HG02571 (cell line): Measurements from ENCODE around the gene ATP2B2.
A peak's percentile ranks its signal among the peaks of the same experiment; 100 is the strongest.

Experiments
- ATAC-seq: cut with Tn5 transposase; IDR thresholded peaks from one replicate; pipeline ENCODE4 v1.9.1; 2021; ENCODE audit warnings: mild to moderate bottlenecking, moderate library complexity; ENCODE audit not compliant: unreplicated experiment

ATP2B2 gene

GRCh38 chr3:10334459-10334858 lies 170.9 kb downstream of the ATP2B2 start:
- no peak for ATAC-seq

DNA sequence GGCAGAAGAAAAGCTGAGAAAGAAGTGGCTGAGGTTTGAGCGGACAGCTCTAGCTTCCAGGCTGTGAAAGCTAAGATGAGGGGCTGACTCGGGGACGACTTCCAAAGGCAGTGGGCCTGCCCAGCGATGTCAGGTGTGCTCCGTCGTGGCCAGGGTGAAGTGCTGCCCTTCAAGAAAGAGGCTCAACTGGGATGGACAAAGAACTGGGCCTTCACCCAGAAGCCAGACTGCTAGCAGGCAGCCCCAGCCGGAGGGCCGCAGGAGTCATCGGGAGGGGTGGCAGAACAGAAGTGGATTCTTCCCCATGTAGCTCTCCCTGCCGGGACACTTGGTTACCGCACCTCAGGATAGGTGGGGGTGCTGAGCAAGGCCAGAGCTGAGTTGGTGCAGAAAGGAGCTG lies 171.3 kb downstream of the ATP2B2 start:
- ATAC-seq: no peak

DNA sequence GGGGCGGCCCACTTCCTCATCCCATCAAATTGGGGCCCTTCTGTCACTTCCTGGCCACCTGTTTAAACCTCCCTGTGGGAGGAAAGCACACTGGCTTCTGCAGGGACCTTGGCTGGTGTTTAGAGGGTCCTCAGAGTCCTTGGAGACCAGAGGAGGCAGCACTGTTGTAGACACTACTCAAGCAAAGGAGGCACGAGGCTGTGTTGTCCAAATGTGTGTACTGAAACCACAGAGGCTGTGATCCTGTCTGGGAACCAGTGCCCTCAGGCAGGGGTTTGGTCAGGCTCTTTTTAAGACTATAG lies 172.1 kb downstream of the ATP2B2 start:
- ATAC-seq: no peak

GRCh38 chr3:10332481-10333348 lies 172.7 kb downstream of the ATP2B2 start:
- no peak for ATAC-seq

DNA sequence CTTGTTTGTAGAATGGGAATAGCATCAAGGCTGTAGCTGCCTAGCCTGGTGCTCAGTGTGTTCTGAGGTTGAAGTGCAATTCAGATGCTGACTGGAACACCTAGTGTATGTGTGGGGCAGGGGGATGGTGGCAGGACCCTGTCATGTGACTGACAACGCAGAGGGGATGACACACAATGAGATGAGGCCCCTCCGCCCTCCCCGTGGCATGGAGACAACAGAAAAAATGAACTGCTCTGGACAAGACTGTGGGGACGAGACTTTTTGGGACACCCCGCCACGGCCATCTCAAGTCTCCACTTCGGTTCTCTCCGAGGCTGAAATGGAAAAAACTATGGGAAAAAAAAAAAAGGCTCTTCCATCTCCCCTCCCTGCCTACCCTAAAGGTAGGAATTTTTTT lies 174.1 kb downstream of the ATP2B2 start:
- ATAC-seq: no peak

DNA sequence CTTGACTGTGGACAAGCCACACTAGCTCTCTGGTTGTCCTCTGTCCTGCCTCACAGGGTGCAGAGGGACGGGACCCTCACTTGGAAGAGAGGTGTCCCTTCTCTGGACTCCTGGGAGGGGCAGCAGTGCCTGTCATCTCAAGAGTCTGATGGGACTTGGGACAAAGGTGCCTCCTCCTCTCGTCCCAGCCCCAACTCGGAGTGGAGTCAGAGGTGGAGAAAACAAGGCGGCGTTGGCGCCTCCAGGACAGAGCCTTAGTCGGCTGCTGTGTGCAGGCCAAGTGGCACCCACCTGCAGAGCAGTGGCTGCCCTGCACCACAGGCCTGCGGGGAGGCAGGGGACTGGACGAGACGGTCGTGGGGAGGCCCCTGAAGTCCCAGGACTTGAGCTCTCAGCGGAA lies 175.1 kb downstream of the ATP2B2 start:
- no peak for ATAC-seq

DNA sequence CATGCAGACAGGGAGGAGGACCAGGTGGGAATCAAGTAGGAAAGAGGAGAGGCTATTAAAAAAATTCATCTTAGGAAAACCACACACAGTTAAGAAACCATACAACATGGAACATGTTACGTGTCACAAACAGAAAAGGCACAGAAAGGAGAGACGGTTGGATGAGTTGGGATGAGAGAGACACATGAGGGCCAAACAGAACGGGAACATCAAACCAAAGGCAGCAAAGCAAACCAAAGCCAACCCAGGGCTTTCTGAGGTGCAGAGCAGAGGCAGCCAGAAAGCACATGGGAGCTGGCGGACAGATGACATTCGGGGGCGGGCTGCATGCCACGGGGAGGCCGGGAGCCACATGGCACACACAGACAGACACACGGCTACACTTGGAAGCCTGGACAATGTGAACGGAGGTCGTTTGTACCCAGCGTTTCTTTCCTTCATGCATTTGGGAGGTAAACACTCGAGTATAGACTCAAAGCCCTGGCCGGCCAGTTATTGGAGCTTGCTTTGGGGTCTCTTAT lies 175.8 kb downstream of the ATP2B2 start:
- no peak for ATAC-seq

DNA sequence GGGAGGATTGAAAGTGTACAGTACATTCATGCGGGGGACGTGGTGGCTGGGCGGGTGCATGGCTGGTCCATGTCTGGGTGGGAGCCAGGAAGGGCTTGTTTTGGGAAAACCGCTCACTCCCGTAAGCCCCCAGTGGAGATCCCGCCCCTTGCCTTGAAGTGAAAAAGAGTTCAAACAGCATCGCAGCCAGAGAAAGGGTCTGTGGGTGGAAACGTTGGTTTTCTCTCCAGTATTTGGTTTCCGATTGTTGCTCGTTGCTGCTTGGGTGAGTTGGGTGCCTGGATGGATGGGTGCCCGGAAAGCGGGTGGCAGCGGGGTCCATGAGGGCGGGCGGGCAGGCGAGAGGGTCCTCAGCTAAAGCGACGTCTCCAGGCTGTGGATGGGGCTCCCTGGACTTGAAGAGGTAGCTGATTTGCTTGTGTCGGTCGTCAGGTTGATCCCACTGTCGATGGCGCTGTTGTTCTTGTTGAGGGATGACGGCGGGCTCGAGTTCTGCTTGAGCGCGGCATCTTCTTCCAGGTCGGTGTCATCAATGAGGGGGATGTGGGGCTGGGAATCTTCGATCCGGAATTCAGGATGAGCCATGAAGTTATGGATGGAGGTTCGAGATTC lies 176.8 kb downstream of the ATP2B2 start:
- no peak for ATAC-seq

DNA sequence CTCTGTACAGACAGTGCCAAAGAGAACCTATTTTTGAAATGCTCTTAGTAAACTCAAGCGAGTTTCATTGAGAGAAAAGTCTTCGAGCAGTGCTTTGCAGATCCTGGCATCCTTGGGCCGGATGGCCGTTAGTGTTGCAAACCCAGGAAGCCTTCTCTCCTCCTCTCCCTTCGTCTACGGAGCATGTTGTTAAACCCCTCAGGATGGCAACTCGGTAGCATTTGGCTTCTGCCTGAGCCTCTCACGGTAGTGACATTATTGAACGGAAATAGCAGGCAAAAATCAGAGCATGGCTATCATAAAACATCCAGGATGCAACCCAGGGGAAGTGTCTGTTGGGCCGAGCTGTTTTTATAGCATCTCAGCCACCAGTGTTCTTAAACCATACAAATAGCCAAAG lies 177.8 kb downstream of the ATP2B2 start:
- no peak for ATAC-seq

DNA sequence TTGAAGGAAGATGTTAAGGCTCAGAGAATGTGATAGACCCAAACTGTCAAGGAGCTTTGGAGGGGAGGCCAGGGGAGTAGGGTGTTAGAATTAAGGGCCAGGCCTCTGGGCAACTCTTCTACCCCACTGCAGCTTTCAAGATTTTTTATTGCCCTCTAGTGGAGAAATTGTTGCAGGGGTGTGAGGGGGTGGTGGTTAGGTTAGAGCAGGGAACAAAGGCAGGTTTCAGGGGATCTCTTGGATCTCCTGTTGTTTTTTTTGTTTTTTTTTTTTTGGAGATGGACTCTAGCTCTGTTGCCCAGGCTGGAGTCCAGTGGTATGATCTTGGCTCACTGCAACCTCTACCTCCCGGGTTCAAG lies 183.1 kb downstream of the ATP2B2 start:
- ATAC-seq: no peak

DNA sequence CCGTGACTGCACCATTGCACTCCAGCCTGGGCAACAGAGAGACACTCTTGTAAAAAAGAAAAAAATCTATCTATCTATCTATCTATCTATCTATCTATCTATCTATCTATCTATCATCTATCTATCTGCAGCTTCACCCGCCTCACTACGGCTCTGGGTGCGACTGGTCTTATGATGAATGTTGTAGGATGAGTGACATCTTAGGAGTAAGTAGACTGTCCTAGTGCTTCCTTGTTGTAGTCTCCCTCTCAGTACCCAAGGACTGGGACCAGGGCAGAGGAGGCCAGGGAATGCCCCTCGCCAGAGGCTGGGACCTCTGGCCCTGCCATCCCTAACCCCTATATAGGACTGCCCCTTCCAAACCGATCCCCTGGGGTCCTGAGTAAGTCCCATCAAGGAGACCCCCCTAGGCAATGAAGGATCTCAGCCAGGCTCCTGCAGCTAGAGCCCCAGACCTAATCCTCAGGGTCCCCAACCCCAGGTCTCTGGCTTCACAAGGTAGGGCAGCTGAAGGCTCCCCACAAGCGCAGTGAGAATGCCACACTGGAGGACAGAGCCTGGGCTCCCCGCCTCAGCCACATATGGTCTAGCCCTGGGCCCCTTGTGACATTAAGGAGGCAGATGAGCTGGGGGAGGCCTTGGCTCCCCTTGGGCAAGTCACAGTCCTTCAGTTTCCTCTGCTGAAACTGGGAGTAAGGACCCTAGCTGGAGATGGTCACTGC lies 183.6 kb downstream of the ATP2B2 start:
- ATAC-seq: no peak

- ATAC-seq: peak; percentile 2
Measured at GRCh38 chr3:10320320-10320677, 185.1 kb downstream of the ATP2B2 start.

- no peak for ATAC-seq
Measured at GRCh38 chr3:10319804-10320203, 185.6 kb downstream of the ATP2B2 start.

DNA sequence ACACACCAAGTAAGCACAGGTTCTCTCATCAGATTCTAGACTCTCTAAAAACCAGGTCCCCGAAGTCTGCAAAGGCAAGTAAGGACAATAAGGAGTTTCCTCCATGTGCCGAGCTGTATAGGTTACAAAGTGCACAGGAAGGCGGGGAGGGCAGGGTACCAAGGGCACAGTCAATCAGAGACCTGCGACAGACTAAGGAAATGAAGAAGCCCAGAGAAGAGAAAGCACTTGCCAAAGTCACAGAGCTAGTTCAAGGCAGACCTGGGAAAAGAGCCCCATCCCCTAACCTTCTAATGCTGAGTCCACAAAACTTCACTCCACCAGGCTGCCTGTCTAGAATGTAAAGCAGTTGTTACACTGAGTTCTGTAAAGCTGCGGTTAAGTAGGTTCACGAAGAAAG lies 186.1 kb downstream of the ATP2B2 start:
- ATAC-seq: no peak

GRCh38 chr3:10317961-10318350 lies 187.4 kb downstream of the ATP2B2 start:
- no peak for ATAC-seq

- ATAC-seq: no peak
Measured at GRCh38 chr3:10317311-10317960, 187.9 kb downstream of the ATP2B2 start.

GRCh38 chr3:10315771-10316344 lies 189.5 kb downstream of the ATP2B2 start:
- ATAC-seq: no peak

- no peak for ATAC-seq
Measured at GRCh38 chr3:10315101-10315500, 190.3 kb downstream of the ATP2B2 start.

- ATAC-seq: no peak
Measured at GRCh38 chr3:10312861-10313260, 192.5 kb downstream of the ATP2B2 start.

GRCh38 chr3:10312391-10312790 lies 193.0 kb downstream of the ATP2B2 start:
- no peak for ATAC-seq

- ATAC-seq: no peak
Measured at GRCh38 chr3:10311710-10312109, 193.7 kb downstream of the ATP2B2 start.
